Epithelial cell of esophagus (primary cell): ENCODE measurements around the gene RAPH1.
A peak's percentile ranks its signal among the peaks of the same experiment; 100 is the strongest.

ENCODE experiments used
- DNase-seq: peaks from one replicate; pipeline ENCODE4 v3.0.0; 2010; ENCODE audit warnings: low read depth
- H3K4me3 ChIP-seq: 2 replicates; pipeline ENCODE4 v1.5.1; 2011; ENCODE audit warnings: mild to moderate bottlenecking, low read length, control low read depth
- TF ChIP-seq, protein P1 (sequence below): IDR thresholded peaks from 2 replicates; pipeline ENCODE4 v1.5.1; 2011; ENCODE audit warnings: low read depth, mild to moderate bottlenecking, low read length, control low read depth, inconsistent platforms; ENCODE audit not compliant: insufficient read depth; ENCODE audit errors: missing control alignments

RAPH1 gene

DNA sequence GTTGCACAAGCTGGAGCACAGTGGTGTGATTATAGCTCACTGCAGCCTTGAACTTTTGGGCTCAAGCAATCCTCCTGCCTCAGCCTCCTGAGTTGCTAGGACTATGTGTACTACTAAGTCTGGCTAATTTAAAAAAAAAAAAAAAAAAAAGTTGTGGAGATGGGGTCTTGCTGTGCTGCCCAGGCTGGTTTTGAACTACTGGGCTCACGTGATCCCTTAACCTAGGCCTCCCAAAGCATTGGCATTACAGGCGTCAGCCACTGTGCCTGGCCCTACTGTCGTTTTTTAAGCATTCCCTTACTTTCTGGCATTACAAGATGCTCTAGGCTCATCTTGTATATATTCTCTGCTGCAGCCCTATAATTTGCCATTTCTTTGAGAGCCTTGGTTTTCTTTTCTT is 88.3 kb downstream of the RAPH1 start:
- no peak overlapping the region for H3K4me3 ChIP-seq
- no peak for DNase-seq
- TF ChIP-seq, protein P1, sequence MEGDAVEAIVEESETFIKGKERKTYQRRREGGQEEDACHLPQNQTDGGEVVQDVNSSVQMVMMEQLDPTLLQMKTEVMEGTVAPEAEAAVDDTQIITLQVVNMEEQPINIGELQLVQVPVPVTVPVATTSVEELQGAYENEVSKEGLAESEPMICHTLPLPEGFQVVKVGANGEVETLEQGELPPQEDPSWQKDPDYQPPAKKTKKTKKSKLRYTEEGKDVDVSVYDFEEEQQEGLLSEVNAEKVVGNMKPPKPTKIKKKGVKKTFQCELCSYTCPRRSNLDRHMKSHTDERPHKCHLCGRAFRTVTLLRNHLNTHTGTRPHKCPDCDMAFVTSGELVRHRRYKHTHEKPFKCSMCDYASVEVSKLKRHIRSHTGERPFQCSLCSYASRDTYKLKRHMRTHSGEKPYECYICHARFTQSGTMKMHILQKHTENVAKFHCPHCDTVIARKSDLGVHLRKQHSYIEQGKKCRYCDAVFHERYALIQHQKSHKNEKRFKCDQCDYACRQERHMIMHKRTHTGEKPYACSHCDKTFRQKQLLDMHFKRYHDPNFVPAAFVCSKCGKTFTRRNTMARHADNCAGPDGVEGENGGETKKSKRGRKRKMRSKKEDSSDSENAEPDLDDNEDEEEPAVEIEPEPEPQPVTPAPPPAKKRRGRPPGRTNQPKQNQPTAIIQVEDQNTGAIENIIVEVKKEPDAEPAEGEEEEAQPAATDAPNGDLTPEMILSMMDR: no peak

DNA sequence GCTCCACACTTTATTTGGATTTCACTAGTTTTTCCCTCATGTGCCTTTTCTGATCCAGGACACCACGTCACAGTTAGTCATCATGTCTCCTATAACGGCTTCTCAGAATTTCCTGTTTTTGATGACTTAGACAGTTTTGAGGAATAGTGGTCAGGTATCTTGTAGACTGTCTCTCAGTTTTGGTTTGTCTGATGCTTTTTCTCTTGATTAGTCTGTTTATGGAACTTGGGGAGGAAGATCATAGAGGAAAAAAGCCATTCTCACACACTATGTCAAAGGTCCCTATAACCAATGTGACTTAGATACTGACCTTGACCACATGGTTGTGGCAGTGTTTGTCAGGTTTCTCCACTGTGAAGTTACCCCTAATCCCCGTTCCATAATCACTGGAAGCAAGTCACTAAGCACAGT is 89.0 kb downstream of the RAPH1 start:
- TF ChIP-seq, protein P1: no peak
- peak; percentile 71 for DNase-seq
- H3K4me3 ChIP-seq: no peak overlapping the region

DNA sequence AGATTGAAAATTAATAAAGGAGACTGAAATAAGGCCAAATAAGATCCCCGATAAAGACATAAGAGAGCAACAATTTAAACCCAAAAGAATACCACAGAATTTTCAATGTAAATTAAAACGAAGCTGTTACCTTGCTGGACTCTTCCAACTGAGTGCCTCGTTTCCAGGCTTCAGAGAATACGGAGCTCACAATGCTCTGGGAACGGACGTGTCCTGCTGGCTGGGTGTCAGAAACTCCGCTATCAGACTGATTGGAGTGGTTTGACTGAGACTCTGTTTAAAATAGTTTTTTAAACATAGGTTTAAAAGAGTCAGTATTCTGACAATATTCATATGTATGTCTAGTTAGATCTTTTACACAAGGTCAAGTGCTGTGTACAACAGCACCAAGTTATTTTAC is 90.4 kb downstream of the RAPH1 start:
- TF ChIP-seq, protein P1: no peak
- no peak overlapping the region for H3K4me3 ChIP-seq
- no peak for DNase-seq

GRCh38 chr2:203442463-203442862 is 92.6 kb downstream of the RAPH1 start:
- no peak overlapping the region for H3K4me3 ChIP-seq
- DNase-seq: no peak
- TF ChIP-seq, protein P1: no peak

DNA sequence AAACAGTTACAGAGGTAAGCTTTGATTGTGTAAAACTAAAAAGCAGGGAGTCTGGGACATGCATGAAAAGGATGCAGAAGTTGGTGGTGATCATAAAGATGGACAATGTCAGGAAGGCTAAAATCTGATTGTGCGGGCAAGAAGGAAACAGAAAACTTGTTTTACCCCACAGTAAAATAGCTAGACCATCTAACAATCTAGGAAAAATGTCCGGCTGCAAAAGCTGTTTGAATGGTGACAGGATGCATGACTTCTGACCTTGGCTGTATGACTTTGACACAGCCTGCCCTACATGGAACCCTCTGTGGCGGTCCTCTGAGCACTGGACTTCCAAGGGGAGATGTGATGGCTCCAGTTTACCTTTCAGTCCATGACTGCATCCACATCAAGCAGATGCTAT is 93.6 kb downstream of the RAPH1 start:
- no peak overlapping the region for H3K4me3 ChIP-seq
- TF ChIP-seq, protein P1: no peak
- no peak for DNase-seq

GRCh38 chr2:203440671-203441070 is 94.4 kb downstream of the RAPH1 start:
- no peak for DNase-seq
- TF ChIP-seq, protein P1: no peak
- H3K4me3 ChIP-seq: no peak overlapping the region

- no peak for DNase-seq
- TF ChIP-seq, protein P1: no peak
These were observed 96.6 kb downstream of the RAPH1 start for GRCh38 chr2:203438528-203438927.

More at GRCh38 chr2:203438528-203438927, 96.6 kb downstream of the RAPH1 start:
- H3K4me3 ChIP-seq: no peak overlapping the region
